Pancreas (tissue), 10 donors: ENCODE measurements around the gene RNF7. TPM values are rescaled to one million over a fixed set of nuclear protein-coding genes. Genes with fewer than 3 reads are reported as not detected.
"Not testable (repeated sequence)": the region's sequence is repeated elsewhere in the genome, so short reads cannot be mapped to it uniquely, and the experiment has no call there.

Experiments used
- ATAC-seq, 4 donors: fragments of 200-7000 bp; cut with Tn5 transposase; one replicate each; pipeline versions ENCODE4 v1.8.0 to v1.9.1; 2020; ENCODE audit warnings: mild to moderate bottlenecking in 4 of 4, moderate library complexity in 4 of 4
- DNase-seq, 6 donors: peaks; one replicate each; pipeline ENCODE4 v3.0.0-alpha.2; 2020
- FAIRE-seq: peaks from 2 replicates; lab custom pipeline; 2012; peaks lifted over from hg19 to GRCh38; lab: Jason Lieb, UNC
- H3K27ac ChIP-seq, 4 donors: fragments of 200-600 bp; sonication (generic); 1 replicate in 3 of 4; 2 replicates in 1 of 4; pipeline versions ENCODE4 v1.5.0 to v1.8.0; 2020
- H3K27me3 ChIP-seq, 4 donors: fragments of 200-600 bp; one replicate each; pipeline ENCODE4 v1.8.0; 2021
- H3K36me3 ChIP-seq, 3 donors: fragments of 200-600 bp; sonication (generic) in 1 of 3; one replicate each; pipeline versions ENCODE4 v1.5.0 to v1.8.0; 2020 to 2021
- H3K4me1 ChIP-seq, 3 donors: fragments of 200-600 bp; one replicate each; pipeline ENCODE4 v1.8.0; 2021
- H3K4me3 ChIP-seq, 4 donors: fragments of 200-600 bp; sonication (generic) in 2 of 4; one replicate each; pipeline versions ENCODE4 v1.5.0 to v1.8.0; 2020 to 2021
- H3K9me3 ChIP-seq, 4 donors: fragments of 200-600 bp; one replicate each; pipeline ENCODE4 v1.8.0; 2021
- CTCF ChIP-seq, 4 donors: fragments of 200-600 bp; sonication (generic) in 3 of 4; IDR thresholded peaks; one replicate each; pipeline versions ENCODE4 v1.5.0 to v1.8.0; 2021; ENCODE audit warnings: antibody characterized with exemption in 4 of 4
- WGBS, 2 donors: extraction: QIAGEN DNeasy Blood & Tissue Kit; methylation state at CpG; one replicate each; pipeline ENCODE4 v1.1.7; 2013; 5-methylcytosine and 5-hydroxymethylcytosine counted together
- intact Hi-C, 3 donors: fragments of 100-400 bp; cut with DNase I; formaldehyde crosslinking; loops; one replicate each; pipeline versions ENCODE4 v1.11.1 to v1.14.2; 2022
- polyA plus RNA-seq, 2 donors: library from polyadenylated mRNA; stranded (reverse); fragments of 200-250 nt; gene quantifications; one replicate each; pipeline ENCODE4 v1.2.3, GENCODE V29; 2013
- total RNA-seq, 6 donors: library from RNA; stranded (reverse); fragmentation: NEBNext Ultra II Directional in 4 of 6; extraction: Animal tissue kit (Norgen Biotek cat#: 25700) in 4 of 6; gene quantifications; one replicate each; pipeline versions ENCODE4 v1.2.1 to v1.2.4, GENCODE V29; 2021 to 2023
- donor health status: healthy with polysubstance abuse.
- donor health status: DM: no; HTN: no; CAD: no; lungs with moderate emphysema.
- donor health status: DM: no; HTN: no; CAD: no.
- donor health status: control.
- donor health status: control.
- donor health status: Bipolar disorder and iron deficiency.
- donor health status: DM: yes; HTN: yes; CAD: no.
- donor health status: DM: no; HTN: no; CAD: no.
- donor health status: DM: no; HTN: no; CAD: no.
- donor health status: DM: yes; HTN: yes; CAD: no.

RNF7 gene
- total RNA-seq (10 to 100 TPM; 31.7 to 42.3 (median 40.1) TPM), polyA plus RNA-seq (100 to 1,000 TPM in 1 of 2 donors, 10 to 100 TPM in 1; 76.7 to 103 TPM)

- peak within 1 kb of the TSS; percentile 80 to 98 (median 94) for H3K4me3 ChIP-seq
- peak within 1 kb of the TSS; percentile 84 to 96 (median 90) for H3K27ac ChIP-seq
- H3K4me1 ChIP-seq, result peaks cover 4 to 32% (median 24%) of the 10 kb centered on the region in 3 donors
- H3K27me3 ChIP-seq, result no peaks in the 10 kb centered on the region
- DNase-seq, result peak; percentile 92 to 98 (median 96)
- intact Hi-C loops, result no loop called here
- no peaks in the 10 kb centered on the region for H3K9me3 ChIP-seq
- ATAC-seq, result peak; percentile 96 to 98 (median 98)
- peak; percentile 43 for FAIRE-seq
- TF ChIP-seq CTCF (IDR thresholded peaks at IDR 0.05), result peak; percentile 87 to 96 (median 92)
- H3K36me3 ChIP-seq, result no peaks in the 10 kb centered on the region
- 0 to 1% methylated on average over 79 to 81 of the region's 81 CpGs for whole genome bisulfite sequencing, 2 donors
Measured at GRCh38 chr3:141738022-141738890, at the start of gene RNF7. RNF7 (plus strand) TSS chr3:141738298; CDS start chr3:141738342, 44 bp downstream.

- DNase-seq (no peak), ATAC-seq (peak in 2 of 4 donors; percentile 47 to 59), FAIRE-seq (no peak)
- H3K4me1 ChIP-seq, result no peaks in the 10 kb centered on the region
- TF ChIP-seq CTCF (IDR thresholded peaks at IDR 0.05), result no peak
- no peaks in the 10 kb centered on the region for H3K9me3 ChIP-seq
- intact Hi-C loops, result no loop called here
- no peaks in the 10 kb centered on the region for H3K27me3 ChIP-seq
- no peak overlapping the region for H3K4me3 ChIP-seq
- H3K27ac ChIP-seq, result peak overlapping the region in 1 of 4 donors; percentile 8
- 67 to 70% methylated on average over 4 of the region's 4 CpGs for WGBS, 2 donors
- H3K36me3 ChIP-seq, result no peaks in the 10 kb centered on the region
Measured at GRCh38 chr3:141690431-141691072, 47.5 kb upstream of the RNF7 start.

GRCh38 chr3:141691471-141691870 is 46.6 kb upstream of the RNF7 start:
- intact Hi-C loops, H3K27me3 ChIP-seq, H3K36me3 ChIP-seq, H3K9me3 ChIP-seq, H3K4me1 ChIP-seq, H3K4me3 ChIP-seq, H3K27ac ChIP-seq, FAIRE-seq, ATAC-seq, DNase-seq: not testable (repeated sequence)
- WGBS, 2 donors, result 67 to 77% methylated on average over 3 of the region's 3 CpGs

DNA sequence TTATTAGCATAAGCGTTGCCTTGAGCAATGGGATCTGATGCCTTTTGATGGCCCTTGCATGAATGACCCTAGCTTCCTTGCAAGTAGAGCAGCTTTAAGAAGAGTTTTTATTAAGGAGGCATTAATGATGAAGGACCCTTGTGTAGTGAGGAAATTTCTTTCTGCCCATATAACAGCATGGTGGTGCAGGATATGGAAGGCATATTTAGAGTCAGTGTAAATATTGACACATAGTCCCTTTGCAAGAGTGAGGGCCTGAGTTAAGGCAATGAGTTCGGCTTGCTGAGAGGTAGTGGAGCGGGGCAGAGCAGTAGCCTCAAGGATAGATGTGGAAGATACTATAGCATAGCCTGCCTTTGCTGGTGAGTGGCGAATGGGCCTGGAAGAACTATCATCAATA is 45.1 kb upstream of the RNF7 start:
- H3K9me3 ChIP-seq, DNase-seq, H3K4me3 ChIP-seq, ATAC-seq, FAIRE-seq, intact Hi-C loops, H3K27ac ChIP-seq, H3K36me3 ChIP-seq, H3K27me3 ChIP-seq, H3K4me1 ChIP-seq: not testable (repeated sequence)
- 73 to 77% methylated on average over 4 of the region's 4 CpGs for WGBS, 2 donors

DNA sequence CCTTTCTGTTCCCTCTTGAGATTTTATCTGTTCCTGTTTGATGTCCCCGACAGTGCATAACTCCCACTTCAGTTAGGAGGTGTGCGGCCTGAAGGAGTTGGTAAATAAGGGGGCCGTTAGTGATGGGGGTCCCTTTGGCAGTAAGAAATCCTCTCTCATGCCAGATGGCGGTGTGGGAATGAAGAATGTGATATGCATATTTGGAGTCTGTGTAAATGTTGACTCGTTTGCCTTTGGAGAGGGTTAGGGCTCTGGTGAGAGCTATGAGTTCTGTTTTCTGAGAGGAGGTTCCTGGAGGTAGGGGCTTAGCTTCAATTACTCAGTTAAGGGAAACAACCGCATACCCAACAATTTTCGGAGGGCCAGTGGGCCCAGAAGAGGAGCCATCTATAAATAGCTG is 38.8 kb upstream of the RNF7 start:
- no peak for ATAC-seq
- H3K27ac ChIP-seq, result no peak overlapping the region
- intact Hi-C loops, result no loop called here
- no peaks in the 10 kb centered on the region for H3K27me3 ChIP-seq
- no peaks in the 10 kb centered on the region for H3K4me1 ChIP-seq
- H3K36me3 ChIP-seq, result no peaks in the 10 kb centered on the region
- TF ChIP-seq CTCF (IDR thresholded peaks at IDR 0.05), result no peak
- WGBS, 2 donors, result 41 to 51% methylated on average over 7 of the region's 7 CpGs
- no peaks in the 10 kb centered on the region for H3K9me3 ChIP-seq
- DNase-seq, result no peak
- FAIRE-seq, result no peak
- H3K4me3 ChIP-seq, result no peak overlapping the region
